ENCODE results near the gene TCN2. TPM values are rescaled to one million over a fixed set of nuclear protein-coding genes. Genes with fewer than 3 reads are reported as not detected.
"Not testable (repeated sequence)": the region's sequence is repeated elsewhere in the genome, so short reads cannot be mapped to it uniquely, and the experiment has no call there.

The TCN2 gene
- total RNA-seq, 2 donors from 2014 or later: 16.7 to 40.7 TPM

DNA sequence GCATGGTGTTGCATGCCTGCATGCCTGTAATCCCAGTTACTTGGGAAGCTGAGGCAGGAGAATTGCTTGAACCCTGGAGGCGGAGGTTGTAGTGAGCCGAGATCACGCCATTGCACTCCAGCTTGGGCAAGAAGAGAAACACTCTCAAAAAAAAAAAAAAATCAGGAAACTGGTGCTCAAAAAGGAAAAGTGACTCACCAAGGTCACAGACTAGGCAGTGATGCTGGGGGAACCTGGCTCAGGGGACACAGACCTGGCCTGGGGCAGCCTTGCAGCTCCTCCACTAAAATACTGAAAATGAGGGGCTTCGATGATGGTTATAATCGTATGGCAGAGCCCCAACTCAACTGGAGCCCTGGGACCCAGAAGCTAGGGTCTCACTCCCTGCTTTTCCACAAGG is 20.5 kb downstream of the TCN2 start:
- WGBS: 91% methylated on average over 5 of the region's 5 CpGs
- no peaks in the 10 kb centered on the region for H3K4me1 ChIP-seq (replicated peaks)
- no peak for DNase-seq (ENCODE audit: low spot score)
- TF ChIP-seq POLR2AphosphoS5 (IDR thresholded peaks at IDR 0.05) (no peak), POLR2A (IDR thresholded peaks at IDR 0.05) (no peak)
- TF ChIP-seq, protein P1, sequence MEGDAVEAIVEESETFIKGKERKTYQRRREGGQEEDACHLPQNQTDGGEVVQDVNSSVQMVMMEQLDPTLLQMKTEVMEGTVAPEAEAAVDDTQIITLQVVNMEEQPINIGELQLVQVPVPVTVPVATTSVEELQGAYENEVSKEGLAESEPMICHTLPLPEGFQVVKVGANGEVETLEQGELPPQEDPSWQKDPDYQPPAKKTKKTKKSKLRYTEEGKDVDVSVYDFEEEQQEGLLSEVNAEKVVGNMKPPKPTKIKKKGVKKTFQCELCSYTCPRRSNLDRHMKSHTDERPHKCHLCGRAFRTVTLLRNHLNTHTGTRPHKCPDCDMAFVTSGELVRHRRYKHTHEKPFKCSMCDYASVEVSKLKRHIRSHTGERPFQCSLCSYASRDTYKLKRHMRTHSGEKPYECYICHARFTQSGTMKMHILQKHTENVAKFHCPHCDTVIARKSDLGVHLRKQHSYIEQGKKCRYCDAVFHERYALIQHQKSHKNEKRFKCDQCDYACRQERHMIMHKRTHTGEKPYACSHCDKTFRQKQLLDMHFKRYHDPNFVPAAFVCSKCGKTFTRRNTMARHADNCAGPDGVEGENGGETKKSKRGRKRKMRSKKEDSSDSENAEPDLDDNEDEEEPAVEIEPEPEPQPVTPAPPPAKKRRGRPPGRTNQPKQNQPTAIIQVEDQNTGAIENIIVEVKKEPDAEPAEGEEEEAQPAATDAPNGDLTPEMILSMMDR (IDR thresholded peaks at IDR 0.05): no peak
- H3K27me3 ChIP-seq (replicated peaks; ENCODE audit: insufficient read depth): no peaks in the 10 kb centered on the region
- H3K9me3 ChIP-seq: no peaks in the 10 kb centered on the region
- intact Hi-C loops (cut with DNase I): loop anchor here (5.0 kb wide), 1 partner anchor 290 kb away; no protein-coding TSS in a partner anchor
- no peak overlapping the region for H3K27ac ChIP-seq
- H3K36me3 ChIP-seq: no peaks in the 10 kb centered on the region
- H3K4me3 ChIP-seq: no peak overlapping the region

DNA sequence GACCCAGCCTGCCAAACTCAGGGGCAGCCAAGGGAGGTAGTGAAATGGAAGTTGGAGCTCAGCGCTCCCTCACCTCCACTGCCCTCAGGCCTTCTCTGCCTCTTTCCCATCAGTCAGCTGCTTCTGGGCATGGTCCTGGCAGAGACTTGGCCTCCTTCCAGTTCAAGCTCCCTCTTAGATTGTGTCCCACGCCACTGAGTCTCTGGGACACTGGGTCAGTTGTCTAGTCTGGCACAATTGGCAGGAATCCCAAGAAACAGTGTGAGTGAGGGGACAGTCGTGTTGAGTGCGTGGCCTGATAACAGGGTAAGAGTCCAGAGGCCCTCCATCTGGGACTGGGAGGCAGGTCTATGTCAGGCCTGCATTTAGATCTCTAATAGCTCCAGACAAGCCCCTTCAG is 21.5 kb downstream of the TCN2 start:
- TF ChIP-seq POLR2A (IDR thresholded peaks at IDR 0.05): no peak
- TF ChIP-seq, protein P1 (IDR thresholded peaks at IDR 0.05): no peak
- no peak for TF ChIP-seq POLR2AphosphoS5 (IDR thresholded peaks at IDR 0.05)
- Histone ChIP-seq H3K36me3 (no peaks in the 10 kb centered on the region), H3K4me3 (no peak overlapping the region), H3K27me3 (replicated peaks; ENCODE audit: insufficient read depth) (no peaks in the 10 kb centered on the region), H3K27ac (no peak overlapping the region), H3K9me3 (no peaks in the 10 kb centered on the region), H3K4me1 (replicated peaks) (no peaks in the 10 kb centered on the region)
- no peak for DNase-seq (ENCODE audit: low spot score)
- intact Hi-C loops (cut with DNase I): loop anchor here (5.0 kb wide), 1 partner anchor 289 kb away; no protein-coding TSS in a partner anchor
- 74% methylated on average over 4 of the region's 4 CpGs for WGBS

DNA sequence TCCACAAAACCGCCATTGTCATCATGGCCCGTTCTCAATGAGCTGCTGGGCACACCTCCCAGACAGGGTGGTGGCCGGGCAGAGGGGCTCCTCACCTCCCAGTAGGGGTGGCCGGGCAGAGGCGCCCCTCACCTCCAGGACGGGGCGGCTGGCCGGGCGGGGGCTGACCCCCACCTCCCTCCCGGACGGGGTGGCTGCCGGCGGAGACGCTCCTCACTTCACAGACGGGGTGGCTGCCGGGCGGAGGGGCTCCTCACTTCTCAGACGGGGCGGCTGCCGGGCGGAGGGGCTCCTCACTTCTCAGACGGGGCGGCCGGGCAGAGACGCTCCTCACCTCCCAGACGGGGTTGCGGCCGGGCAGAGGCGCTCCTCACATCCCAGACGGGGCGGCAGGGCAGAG is 24.5 kb downstream of the TCN2 start:
- H3K4me1 ChIP-seq (replicated peaks); H3K27me3 ChIP-seq (replicated peaks; ENCODE audit: insufficient read depth); H3K36me3 ChIP-seq; H3K27ac ChIP-seq; DNase-seq (ENCODE audit: low spot score); H3K4me3 ChIP-seq; H3K9me3 ChIP-seq; intact Hi-C loops (cut with DNase I): not testable (repeated sequence)
- whole genome bisulfite sequencing: 95% methylated on average over 25 of the region's 31 CpGs

DNA sequence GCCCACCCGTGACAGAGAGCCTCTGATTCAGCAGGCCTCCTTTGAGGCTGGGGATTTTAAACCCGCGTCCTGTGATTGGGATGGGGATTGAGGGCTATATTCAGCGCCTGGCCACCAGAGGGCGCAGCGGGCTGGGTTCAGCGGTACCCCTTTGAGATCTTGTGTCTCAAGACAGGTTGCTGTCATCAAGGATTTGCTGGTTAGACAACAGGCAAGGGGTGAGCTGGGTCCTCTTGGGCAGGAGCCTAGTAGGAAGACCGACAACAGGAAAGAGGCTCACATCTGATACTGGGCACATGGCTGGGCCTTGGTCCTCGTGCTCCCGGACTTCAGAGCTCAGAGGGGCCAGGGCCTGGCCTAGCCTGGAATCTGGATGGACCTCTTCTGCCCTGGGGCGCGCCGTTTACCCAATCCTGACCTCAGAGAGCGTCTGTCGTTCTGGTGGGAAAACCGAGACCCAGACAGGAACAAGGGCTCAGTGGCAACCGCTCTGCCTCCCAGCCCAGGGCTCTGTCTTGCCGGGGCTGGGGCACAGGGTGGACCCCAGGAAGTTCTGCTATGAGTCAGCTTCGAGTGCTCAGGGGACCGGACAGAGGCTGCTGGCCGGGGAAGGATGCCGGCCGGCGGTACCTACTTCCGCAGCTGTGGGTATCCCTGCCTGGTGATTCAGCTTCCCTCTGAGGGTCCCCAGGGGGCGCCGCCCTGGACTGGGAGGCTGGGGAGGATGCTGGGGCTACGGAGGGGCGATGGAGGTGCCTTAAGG is 27.7 kb downstream of the TCN2 start:
- H3K4me1 ChIP-seq (replicated peaks): peaks cover 14% of the 10 kb centered on the region
- no peaks in the 10 kb centered on the region for H3K27me3 ChIP-seq (replicated peaks; ENCODE audit: insufficient read depth)
- WGBS: 14% methylated on average over 27 of the region's 29 CpGs
- no peaks in the 10 kb centered on the region for H3K36me3 ChIP-seq
- no peaks in the 10 kb centered on the region for H3K9me3 ChIP-seq
- TF ChIP-seq POLR2AphosphoS5 (IDR thresholded peaks at IDR 0.05): peak; percentile 77
- TF ChIP-seq, protein P1 (IDR thresholded peaks at IDR 0.05): peak; percentile 90 to 98 (median 97)
- TF ChIP-seq POLR2A (IDR thresholded peaks at IDR 0.05): no peak
- peak; percentile 80 for DNase-seq (ENCODE audit: low spot score)
- H3K4me3 ChIP-seq: peak overlapping the region in 1 of 2 donors; percentile 53
- H3K27ac ChIP-seq: peak overlapping the region; percentile 79 to 82
- intact Hi-C loops (cut with DNase I): loop anchor here (2.0 kb wide), 1 partner anchor 120 kb away; no protein-coding TSS in a partner anchor

DNA sequence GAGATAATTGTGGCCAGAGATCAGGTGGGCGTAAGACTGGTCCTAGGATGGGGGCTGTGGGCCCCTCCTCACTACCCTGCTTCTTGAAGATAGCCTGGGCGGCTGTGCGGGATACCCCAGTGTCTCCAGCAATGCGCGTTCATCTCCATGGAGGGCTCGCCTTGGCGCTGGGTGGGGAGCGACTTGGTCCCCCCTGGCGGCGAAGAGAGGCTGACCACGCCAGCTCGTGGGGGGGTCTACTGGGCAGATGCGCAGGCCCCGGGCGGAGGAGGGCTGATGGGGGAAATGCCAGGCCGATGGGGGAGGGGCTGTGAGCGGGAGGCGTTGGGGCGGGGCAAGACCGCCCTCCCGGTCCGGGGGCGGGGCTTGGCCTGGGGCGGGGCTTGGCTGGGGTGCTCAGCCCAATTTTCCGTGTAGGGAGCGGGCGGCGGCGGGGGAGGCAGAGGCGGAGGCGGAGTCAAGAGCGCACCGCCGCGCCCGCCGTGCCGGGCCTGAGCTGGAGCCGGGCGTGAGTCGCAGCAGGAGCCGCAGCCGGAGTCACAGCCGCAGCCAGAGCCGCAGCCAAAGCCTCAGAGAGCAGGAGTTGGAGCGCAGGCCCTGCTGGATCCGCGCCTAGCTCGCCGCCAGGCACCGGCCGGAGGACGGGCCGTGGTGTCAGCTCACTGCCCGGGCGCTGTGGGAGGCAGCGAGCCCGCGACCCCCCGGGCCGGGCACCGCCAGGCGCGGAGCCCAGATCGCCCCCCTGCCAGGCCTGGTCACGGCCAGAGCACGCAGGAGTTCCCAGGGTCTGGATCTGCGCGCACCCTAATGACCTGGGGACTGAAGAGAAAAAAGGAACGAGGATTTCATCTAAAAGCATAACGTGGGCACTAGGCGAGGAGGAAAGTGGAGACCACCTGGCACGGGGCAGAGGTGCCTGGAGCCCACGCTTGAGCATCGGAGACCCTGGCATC is 28.6 kb downstream of the TCN2 start, which contains the start of gene SLC35E4:
SLC35E4 (plus strand) TSS at position 509 of the 953 bp plus-strand sequence. CDS start 670 bp downstream, outside the sequence.
- intact Hi-C loops (cut with DNase I): loop anchor here (2.0 kb wide), 1 partner anchor 119 kb away; no protein-coding TSS in a partner anchor
- no peaks in the 10 kb centered on the region for H3K9me3 ChIP-seq
- H3K36me3 ChIP-seq: no peaks in the 10 kb centered on the region
- H3K4me1 ChIP-seq (replicated peaks): peaks cover 14% of the 10 kb centered on the region
- H3K27ac ChIP-seq: peak within 1 kb of the TSS; percentile 79 to 82
- H3K27me3 ChIP-seq (replicated peaks; ENCODE audit: insufficient read depth): no peaks in the 10 kb centered on the region
- peak within 1 kb of the TSS; percentile 53 to 61 for H3K4me3 ChIP-seq
- 1% methylated on average over 43 of the region's 75 CpGs for WGBS
- DNase-seq (ENCODE audit: low spot score): peak; percentile 93
- TF ChIP-seq POLR2AphosphoS5 (IDR thresholded peaks at IDR 0.05) (peak; percentile 41), POLR2A (IDR thresholded peaks at IDR 0.05) (peak; percentile 81)
- TF ChIP-seq, protein P1 (IDR thresholded peaks at IDR 0.05): peak in 1 of 4 experiments; percentile 24
